HG03103 (cell line): ENCODE measurements around the gene CSNK1G1.
"Not testable (repeated sequence)": the region's sequence is repeated elsewhere in the genome, so short reads cannot be mapped to it uniquely, and the experiment has no call there.

Source experiments
- ATAC-seq: cut with Tn5 transposase; IDR thresholded peaks from one replicate; pipeline ENCODE4 v1.9.1; 2021; ENCODE audit warnings: low read depth; ENCODE audit not compliant: unreplicated experiment

Gene CSNK1G1

DNA sequence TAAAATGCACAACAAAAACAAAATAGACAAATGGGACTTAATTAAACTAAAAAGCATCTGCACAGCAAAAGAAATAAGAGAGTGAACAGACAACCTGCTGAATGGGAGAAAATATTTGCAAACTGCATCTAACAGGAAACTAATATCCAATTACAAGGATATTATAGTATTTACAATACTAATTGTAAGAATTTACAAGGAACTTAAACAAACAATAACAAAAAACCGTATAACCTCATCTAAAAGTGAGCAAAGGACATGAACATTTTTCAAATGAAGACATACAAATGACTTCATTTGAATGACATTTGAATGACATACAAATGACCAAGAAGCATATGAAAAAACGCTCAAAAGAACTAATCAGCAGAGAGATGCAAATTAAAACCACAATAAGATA lies 66.4 kb downstream of the CSNK1G1 start:
- ATAC-seq, result no peak

DNA sequence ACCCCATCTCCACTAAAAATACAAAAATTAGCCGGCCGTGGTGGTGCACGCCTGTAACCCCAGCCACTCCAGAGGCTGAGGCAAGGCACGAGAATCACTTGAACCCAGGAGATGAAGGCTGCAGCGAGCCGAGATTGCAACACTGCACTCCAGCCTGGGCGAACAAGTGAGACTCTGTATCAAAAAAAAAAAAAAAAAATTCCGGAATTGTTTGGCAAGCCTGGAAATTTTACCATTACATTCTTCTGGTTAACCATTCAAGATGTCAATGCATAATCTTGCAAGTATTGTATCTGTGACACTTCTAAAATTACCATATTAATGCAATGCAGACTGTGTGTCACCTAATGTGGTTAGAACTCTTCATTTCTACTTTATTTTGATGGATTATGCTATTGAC lies 67.0 kb downstream of the CSNK1G1 start:
- no peak for ATAC-seq

DNA sequence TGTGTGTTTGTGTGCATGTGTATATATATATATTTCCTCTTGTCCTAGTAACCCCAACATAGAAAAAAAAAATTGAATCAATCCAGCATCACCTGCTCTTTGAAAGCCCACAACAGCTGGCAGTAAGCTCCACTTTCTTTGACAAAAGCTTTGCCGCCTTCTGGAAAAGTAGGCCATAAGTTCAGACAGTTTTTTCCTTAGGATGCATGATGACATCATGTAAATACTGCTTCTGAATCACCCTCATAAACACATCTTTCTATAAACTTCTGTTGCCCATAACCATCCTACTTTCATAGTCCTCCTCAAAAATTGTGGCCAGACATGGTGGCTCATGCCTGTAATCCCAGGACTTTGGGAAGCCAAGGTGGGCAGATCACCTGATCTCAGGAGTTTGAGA lies 67.4 kb downstream of the CSNK1G1 start:
- ATAC-seq, result no peak

GRCh38 chr15:64287953-64288352 lies 68.0 kb downstream of the CSNK1G1 start:
- ATAC-seq, result no peak

- ATAC-seq, result no peak
Measured at GRCh38 chr15:64286473-64286872, 69.5 kb downstream of the CSNK1G1 start.

DNA sequence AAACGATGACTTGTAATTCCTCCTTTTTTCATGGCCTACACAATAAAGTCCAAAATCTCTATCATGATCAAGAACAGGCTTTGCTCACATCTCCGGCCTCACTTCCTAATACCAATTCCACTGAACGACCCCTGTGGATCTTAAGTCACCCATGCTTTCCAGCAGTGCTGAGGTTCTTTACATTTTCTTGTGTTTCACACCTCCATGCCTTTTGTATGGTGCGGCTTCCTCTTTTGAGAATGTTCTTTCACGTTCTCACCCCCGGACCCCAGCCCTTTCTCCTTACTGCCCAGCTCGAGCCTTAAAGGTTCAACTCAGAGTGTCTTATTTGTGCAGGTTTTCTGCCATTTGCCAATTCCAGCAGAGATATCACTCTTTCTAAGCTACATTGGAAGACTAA lies 70.1 kb downstream of the CSNK1G1 start:
- no peak for ATAC-seq

DNA sequence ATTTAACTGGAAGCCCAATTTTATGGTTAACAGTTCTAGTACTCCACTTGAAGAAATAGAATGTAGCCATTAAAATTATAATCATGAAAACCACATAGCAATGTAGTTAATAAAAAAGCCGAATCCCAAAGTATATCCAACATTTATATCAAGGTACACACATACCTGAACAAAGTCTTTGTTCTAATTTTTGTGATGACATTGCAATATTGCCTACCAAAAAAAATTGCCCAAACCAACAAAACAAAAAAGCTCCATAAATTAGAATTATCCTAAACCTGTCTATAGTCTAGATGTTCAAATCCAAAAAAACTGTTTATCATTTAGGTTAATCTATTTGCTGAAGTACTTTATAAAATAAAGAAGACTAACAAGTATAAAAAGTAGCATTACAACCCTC lies 70.8 kb downstream of the CSNK1G1 start:
- no peak for ATAC-seq

GRCh38 chr15:64284042-64284441 lies 71.9 kb downstream of the CSNK1G1 start:
- no peak for ATAC-seq

DNA sequence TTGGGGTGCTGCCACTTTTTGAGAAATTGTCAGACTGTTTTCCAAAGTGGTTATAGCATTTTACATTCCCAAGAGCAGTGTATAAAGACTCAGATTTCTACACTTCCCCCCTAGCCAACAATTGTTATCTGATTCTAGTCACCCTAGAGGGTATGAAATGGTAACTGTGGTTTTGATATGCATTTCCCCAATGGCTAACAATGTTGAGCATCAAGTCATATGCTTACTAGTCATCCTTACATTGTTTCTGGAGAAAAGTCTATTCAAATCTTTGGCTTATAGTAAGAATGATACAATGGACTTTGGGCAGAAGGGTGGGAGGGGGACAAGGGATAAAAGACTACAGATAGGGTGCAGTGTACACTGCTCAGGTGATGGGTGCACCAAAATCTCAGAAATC lies 73.3 kb downstream of the CSNK1G1 start:
- ATAC-seq, result no peak

- no peak for ATAC-seq
Measured at GRCh38 chr15:64279131-64279530, 76.8 kb downstream of the CSNK1G1 start.

- no peak for ATAC-seq
Measured at GRCh38 chr15:64275934-64276333, 80.0 kb downstream of the CSNK1G1 start.

GRCh38 chr15:64274341-64274950 lies 81.5 kb downstream of the CSNK1G1 start:
- no peak for ATAC-seq

DNA sequence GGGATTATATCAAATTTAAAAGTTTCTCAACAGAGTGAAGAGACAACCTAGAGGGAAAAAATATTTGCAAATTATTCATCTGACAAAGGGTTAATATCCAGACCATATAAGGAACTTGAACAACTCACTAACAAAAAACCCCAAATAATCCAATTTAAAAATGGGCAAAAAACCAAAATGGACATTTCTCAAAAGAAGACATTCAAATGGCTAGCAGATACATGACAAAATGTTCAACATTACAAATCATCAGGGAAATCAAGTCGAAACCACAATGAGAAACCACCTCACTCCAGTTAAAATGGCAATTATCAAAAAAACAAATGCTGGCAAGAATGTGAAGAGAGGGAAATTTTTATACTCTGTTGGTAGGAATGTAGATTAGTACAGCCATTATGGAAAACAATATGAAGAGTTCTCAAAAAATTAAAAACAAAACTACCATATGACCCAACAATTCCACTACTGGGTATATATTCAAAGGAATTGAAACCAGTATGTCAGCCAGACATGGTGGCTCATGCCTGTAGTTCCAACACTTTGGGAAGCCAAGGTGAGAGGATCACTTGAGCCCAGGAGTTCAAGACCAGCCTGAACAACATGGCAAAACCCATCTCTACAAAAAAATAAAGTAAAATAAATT lies 88.5 kb downstream of the CSNK1G1 start:
- ATAC-seq, result no peak

GRCh38 chr15:64265188-64265587 lies 90.8 kb downstream of the CSNK1G1 start:
- not testable (repeated sequence) for ATAC-seq

DNA sequence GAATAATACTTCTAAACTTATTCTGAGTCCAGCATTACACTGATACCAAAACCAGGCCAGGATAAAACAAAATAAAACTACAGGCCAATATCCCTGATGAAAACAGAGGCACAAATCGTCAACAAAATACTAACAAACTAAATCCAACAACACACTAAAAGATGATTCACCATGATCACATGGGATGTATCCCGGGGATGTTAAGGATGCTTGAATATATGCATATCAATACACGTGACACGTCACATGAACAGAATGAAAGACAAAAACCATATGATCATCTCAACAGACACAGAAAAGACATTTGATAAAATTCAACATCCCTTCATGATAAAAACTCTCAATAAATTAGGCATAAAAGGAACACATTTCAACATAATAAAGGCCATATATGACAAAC lies 91.5 kb downstream of the CSNK1G1 start:
- ATAC-seq, result no peak

DNA sequence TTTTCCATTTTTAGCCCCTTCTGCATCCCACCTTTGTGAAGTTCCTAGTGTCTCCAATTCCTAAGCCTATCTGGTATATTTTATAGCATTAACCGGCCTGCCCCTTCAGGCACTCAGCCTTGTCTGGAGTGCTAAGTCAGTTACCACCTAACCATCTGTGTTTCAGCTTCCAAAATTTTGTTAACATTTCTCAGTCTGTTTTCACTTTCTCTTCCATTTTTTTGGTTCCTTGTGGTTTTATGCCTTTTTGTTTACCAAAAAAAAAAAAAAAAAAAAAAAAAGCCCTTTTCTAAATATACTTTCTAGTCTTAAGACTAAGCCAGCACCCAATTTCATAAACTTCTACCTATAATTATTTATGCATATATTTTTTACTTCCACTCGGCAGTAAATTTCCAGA lies 92.4 kb downstream of the CSNK1G1 start:
- no peak for ATAC-seq

DNA sequence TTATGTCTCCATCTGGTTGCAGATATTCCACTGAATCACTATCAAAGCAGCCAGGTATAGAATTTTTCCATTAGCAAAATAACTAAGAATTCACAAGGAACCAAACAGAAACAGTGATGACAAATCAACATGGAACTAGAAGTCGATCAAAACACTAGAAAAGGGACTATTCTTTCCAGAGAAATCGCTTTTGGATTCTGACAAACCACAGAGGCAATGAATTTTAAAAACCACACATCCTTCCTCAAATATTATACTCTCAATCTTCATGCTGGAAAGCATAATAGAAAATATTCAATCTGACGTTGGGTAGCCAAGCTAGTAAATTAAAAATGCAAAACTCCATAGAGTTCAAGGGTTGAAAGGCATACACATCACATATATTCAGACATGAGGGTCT lies 99.9 kb downstream of the CSNK1G1 start:
- ATAC-seq, result no peak

- ATAC-seq, result no peak
Measured at GRCh38 chr15:64251658-64252057, 104.3 kb downstream of the CSNK1G1 start.

DNA sequence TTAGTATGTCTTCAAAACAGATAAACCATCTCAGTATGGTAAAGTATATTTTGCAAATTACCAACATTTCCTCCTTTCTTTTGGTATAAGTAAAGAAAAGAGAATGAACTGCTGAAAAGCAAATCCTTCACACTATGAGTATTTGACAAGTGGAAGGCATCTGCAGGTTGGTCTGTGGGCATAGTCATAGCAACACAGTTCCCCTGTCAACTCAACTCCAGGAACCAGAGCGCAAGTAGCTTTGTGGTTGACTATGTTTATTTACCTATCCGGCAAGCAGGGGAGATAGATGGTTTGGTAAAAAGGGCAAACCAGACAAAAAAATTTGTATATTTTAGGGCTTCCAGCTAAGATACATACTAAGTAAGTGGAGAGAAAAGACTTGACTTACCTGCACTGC lies 104.9 kb downstream of the CSNK1G1 start:
- no peak for ATAC-seq

- ATAC-seq, result no peak
Measured at GRCh38 chr15:64249883-64250575, 105.9 kb downstream of the CSNK1G1 start.

DNA sequence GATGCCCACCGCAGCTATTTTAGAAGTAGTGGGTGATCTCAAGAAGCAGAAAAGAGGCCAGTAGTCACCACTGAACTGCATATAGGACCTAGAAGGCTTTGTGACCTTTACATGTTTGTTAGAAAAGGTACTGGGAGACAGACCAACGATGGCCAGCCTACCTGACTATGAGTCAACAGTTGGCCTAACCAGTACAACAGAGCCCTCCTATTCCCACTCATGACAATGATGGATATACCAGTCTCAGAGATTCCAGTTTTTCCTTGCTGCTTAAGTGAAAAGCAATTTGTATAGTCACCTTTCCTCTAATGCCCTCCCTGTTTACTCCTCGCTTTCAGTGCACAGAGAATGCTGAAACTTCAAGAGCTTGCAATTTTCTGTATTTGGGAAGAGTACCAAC lies 106.6 kb downstream of the CSNK1G1 start:
- no peak for ATAC-seq

GRCh38 chr15:64247906-64248541 lies 107.9 kb downstream of the CSNK1G1 start:
- ATAC-seq, result no peak
